HL-60 (cell line): ENCODE results near the gene DDX47. TPM values are rescaled to one million over a fixed set of nuclear protein-coding genes. Genes with fewer than 3 reads are reported as not detected.

Source experiments
- DNase-seq, 2 experiments: peaks; one replicate each; pipeline ENCODE4 v3.0.0-alpha.2; 2010 to 2020; ENCODE audit warnings: low read depth in 1 of 2, low spot score in 1 of 2
- H3K27ac ChIP-seq: fragments of 250-450 bp; sonication (Bioruptor Pico); replicated peaks from 2 replicates; pipeline ENCODE4 v1.5.1; 2020; ENCODE audit warnings: mild to moderate bottlenecking, moderate library complexity
- H3K27me3 ChIP-seq: fragments of 250-450 bp; sonication (Bioruptor Pico); 2 replicates; pipeline ENCODE4 v1.5.1; 2021; ENCODE audit warnings: mild to moderate bottlenecking, moderate library complexity; ENCODE audit not compliant: insufficient read depth, poor library complexity, severe bottlenecking
- H3K4me3 ChIP-seq: replicated peaks from 2 replicates; pipeline ENCODE4 v1.5.1; 2011; ENCODE audit warnings: mild to moderate bottlenecking, control low read depth, low read length; ENCODE audit not compliant: insufficient read depth
- GABPA ChIP-seq: IDR thresholded peaks from 2 replicates; pipeline ENCODE4 v1.6.1; 2012; ENCODE audit warnings: low read depth
- POLR2AphosphoS5 ChIP-seq: IDR thresholded peaks from 2 replicates; pipeline ENCODE4 v1.6.1; 2012; ENCODE audit warnings: low read depth
- REST ChIP-seq: IDR thresholded peaks from 2 replicates; pipeline ENCODE4 v1.6.1; 2012; ENCODE audit warnings: low read depth; ENCODE audit not compliant: insufficient replicate concordance
- SPI1 ChIP-seq: IDR thresholded peaks from 2 replicates; pipeline ENCODE4 v1.6.1; 2012; ENCODE audit warnings: low read depth, mild to moderate bottlenecking, borderline replicate concordance
- microRNA-seq: library from miRNA; unstranded; fragments of <30 nt; microRNA quantifications from one replicate; pipeline ENCODE4, GENCODE V29; 2018
- TF ChIP-seq, protein P1 (sequence below): IDR thresholded peaks from one replicate; pipeline ENCODE4 v1.5.1; 2011; ENCODE audit warnings: low read length, control low read depth, inconsistent platforms; ENCODE audit not compliant: insufficient read depth

Gene DDX47

GRCh38 chr12:12877153-12877768, 64.1 kb downstream of the DDX47 start:
- no peaks in the 10 kb centered on the region for H3K27me3 ChIP-seq
- DNase-seq: no peak
- H3K27ac ChIP-seq: no peak overlapping the region
- no peak overlapping the region for H3K4me3 ChIP-seq
- TF ChIP-seq SPI1 (peak; percentile 9; the same call in 1 of the 2 replicates), GABPA (no peak), REST (no peak)

- Histone ChIP-seq H3K27me3 (no peaks in the 10 kb centered on the region), H3K27ac (no peak overlapping the region), H3K4me3 (no peak overlapping the region)
- TF ChIP-seq SPI1 (no peak), REST (no peak), GABPA (no peak), POLR2AphosphoS5 (no peak)
- TF ChIP-seq, protein P1, sequence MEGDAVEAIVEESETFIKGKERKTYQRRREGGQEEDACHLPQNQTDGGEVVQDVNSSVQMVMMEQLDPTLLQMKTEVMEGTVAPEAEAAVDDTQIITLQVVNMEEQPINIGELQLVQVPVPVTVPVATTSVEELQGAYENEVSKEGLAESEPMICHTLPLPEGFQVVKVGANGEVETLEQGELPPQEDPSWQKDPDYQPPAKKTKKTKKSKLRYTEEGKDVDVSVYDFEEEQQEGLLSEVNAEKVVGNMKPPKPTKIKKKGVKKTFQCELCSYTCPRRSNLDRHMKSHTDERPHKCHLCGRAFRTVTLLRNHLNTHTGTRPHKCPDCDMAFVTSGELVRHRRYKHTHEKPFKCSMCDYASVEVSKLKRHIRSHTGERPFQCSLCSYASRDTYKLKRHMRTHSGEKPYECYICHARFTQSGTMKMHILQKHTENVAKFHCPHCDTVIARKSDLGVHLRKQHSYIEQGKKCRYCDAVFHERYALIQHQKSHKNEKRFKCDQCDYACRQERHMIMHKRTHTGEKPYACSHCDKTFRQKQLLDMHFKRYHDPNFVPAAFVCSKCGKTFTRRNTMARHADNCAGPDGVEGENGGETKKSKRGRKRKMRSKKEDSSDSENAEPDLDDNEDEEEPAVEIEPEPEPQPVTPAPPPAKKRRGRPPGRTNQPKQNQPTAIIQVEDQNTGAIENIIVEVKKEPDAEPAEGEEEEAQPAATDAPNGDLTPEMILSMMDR: no peak
- DNase-seq: no peak
These were observed 64.8 kb downstream of the DDX47 start for GRCh38 chr12:12877781-12878455.

Small RNAs within 50 kb of the gene (microRNA-seq; reads per million reads assigned to microRNA genes)
- gene MIR613: not detected
